ENCODE results near the gene METRN.
"Not testable (repeated sequence)": the region's sequence is repeated elsewhere in the genome, so short reads cannot be mapped to it uniquely, and the experiment has no call there.

The METRN gene

GRCh38 chr16:734981-735881 is 20.3 kb downstream of the METRN start:
- no peak for DNase-seq (ENCODE audit: low spot score)

GRCh38 chr16:735982-736453 is 21.1 kb downstream of the METRN start:
- no peak for DNase-seq (ENCODE audit: low spot score)

DNA sequence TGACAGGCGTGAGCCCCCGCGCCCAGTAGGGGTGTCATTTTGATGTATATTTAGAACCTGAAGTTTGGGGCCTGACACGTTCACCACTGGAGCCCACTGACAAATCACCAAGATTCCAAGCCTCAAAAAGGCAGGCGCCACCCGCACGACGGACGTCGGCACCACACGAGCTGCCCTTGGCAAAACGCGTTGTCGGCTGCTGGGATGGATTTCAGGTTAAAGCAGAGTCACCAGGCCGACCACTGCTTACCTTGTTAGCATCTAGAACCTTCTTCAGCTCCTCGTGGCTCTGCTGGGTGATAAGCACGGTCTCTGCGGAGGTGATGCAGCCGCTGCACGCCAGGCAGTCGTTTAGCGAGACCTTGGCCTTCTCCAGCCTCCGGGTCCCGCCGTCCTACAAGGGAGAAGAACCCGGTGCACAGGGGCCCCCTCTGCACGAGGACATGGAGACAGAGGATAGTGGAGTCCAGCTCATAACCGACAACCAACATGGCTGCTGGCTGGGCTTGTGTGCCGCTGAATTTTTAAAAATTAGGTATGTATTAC is 22.1 kb downstream of the METRN start:
- DNase-seq (ENCODE audit: low spot score) = no peak

- no peak for DNase-seq (ENCODE audit: low spot score)
Measured at GRCh38 chr16:739560-740458, 24.9 kb downstream of the METRN start.

GRCh38 chr16:740459-740763 is 25.5 kb downstream of the METRN start:
- DNase-seq (ENCODE audit: low spot score) = no peak

- DNase-seq (ENCODE audit: low spot score) = peak; percentile 92
Measured at GRCh38 chr16:740764-741505, 26.0 kb downstream of the METRN start, which contains the start of gene CIAO3. CIAO3 (minus strand) TSS chr16:740997; CDS start chr16:740985, 12 bp downstream.

DNA sequence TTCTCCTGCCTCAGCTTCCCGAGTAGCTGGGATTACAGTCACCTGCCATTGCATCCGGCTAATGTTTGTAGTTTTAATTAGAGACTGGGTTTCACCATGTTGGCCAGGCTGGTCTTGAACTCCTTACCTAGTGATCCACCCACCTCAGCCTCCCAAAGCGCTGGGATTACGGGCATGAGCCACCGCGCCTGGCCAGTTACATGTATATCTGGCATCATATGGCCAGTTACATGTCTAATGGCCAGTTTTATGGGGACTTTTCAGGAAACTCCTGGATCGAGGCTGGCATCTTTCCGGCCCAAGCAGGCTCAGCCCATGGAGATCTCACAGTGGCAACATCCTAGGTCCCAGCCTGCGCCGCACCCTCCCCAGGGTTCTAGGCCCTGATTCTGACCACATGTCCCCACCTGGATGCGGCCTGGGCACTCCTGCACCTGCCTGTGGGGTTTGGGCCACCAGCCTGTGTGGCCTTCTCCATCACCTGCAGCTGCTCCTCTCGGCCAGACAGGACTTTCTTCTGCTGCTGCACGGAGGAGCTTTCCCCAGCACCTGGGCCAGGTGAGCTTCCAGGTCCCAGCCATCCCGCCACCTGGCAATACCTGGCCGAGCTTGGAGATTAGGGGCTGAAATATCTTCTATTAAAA is 27.2 kb downstream of the METRN start:
- no peak for DNase-seq (ENCODE audit: low spot score)

DNA sequence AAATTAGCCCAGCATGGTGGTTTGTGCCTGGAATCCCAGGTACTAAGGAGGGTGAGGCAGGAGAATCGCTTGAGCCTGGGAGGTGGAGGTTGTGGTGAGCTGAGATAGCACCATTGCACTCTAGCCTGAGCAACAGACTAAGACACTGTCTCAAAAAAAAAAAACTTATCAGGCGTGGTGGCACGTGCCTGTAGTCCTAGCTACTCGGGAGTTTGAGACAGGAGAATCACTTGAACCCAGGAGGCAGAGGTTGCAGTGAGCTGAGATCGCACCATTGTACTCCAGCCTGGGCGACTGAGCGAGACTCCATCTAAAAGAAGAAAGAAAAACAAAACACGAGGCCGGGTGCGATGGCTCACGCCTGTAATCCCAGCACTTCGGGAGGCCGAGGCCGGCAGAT is 28.0 kb downstream of the METRN start:
- not testable (repeated sequence) for DNase-seq (ENCODE audit: low spot score)

GRCh38 chr16:743794-744500 is 29.0 kb downstream of the METRN start:
- DNase-seq (ENCODE audit: low spot score) = no peak

DNA sequence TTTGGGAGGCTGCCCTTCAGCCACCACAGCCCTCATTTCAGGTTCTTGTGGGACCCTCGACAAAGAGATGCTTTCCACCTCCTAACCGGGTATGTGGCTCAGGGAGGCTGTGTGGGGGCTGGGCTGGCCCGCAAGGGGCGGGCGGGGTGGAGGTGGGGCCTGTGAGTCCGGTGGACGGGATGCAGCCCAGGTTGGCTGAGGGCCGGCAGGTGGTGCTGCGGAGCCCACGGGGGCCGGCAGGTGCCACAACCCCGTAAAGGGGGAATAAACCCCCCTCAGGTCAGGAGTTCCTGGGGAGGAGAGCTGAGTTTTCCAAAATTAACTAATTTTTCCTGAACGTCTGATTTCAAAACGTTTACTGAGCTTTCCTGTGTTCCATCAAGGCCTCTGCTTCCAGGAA is 30.8 kb downstream of the METRN start:
- DNase-seq (ENCODE audit: low spot score) = no peak

DNA sequence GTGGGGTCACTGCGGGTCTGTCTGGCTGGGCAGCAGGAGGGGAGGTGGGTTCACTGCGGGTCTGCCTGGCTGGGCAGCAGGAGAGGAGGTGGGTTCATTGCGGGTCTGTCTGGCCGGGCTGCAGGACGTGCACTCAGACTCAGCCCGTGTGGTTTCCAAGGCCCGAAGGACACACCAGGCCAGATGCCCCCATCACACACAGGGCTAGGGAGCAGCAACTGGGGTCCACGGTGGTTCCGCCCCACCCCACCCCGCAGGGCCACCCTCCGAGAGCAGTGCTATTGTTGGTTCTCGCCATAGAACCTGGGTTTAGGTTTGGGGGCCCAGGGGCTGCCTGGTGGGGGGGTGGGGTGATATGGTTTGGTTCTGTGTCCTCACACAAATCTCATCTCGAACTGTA is 31.7 kb downstream of the METRN start:
- no peak for DNase-seq (ENCODE audit: low spot score)

DNA sequence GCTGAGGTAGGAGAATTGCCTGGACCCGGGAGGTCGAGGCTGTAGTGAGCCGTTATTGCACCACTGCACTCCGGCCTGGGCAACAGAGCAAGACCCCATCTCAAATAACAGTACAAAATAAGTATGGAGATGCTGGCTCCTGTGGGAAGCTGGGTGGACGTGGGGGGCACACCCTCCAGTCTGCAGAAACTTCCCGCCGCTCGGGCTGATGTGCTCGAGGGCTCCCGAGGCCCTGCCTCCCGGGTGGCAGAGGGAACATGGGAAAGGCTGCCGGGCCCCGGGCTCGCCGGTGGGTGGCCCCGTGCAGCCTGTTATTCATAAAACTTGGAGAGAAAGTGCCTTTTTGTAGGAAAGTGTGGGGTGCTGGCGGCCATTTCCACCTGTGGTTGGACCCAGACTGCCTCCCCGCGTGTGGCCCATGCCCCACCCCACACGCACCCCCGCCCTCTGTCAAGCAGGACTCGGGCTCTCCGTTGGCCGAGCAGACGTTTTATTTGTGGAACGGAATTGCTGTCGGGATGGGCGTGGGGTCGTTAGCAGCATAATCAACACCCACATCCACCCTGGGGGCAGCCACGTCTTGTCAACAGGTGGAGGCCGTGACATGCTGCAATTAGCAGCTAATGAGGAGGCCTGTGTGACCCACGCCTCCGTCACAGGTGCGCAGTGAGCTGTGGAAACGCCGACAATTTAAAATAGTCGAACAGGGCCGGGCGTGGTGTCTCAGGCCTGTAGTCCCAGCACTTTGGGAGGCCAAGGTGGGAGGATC is 33.2 kb downstream of the METRN start:
- no peak for DNase-seq (ENCODE audit: low spot score)

DNA sequence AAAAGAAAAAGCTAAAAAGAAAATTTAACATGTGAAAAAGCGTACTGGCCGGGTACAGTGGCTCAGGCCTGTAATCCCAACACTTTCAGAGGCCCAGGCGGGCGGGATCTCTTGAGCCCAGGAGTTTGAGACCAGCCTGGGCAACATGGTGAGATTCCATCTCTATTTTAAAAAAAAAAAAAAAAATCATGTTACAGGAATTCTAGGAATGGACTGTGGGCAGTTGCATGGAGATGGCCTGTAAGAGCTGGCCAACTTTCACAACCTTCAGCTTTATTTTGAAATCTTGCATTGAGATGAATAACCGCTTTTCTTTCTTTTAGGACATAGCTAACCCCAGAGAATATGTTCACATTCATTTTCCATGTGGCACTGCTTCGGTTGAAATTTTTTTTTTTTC is 34.1 kb downstream of the METRN start:
- no peak for DNase-seq (ENCODE audit: low spot score)

- no peak for DNase-seq (ENCODE audit: low spot score)
Measured at GRCh38 chr16:750485-750884, 35.6 kb downstream of the METRN start.

GRCh38 chr16:751152-752006 is 36.5 kb downstream of the METRN start:
- no peak for DNase-seq (ENCODE audit: low spot score)

GRCh38 chr16:752007-752312 is 37.0 kb downstream of the METRN start:
- DNase-seq (ENCODE audit: low spot score) = no peak

DNA sequence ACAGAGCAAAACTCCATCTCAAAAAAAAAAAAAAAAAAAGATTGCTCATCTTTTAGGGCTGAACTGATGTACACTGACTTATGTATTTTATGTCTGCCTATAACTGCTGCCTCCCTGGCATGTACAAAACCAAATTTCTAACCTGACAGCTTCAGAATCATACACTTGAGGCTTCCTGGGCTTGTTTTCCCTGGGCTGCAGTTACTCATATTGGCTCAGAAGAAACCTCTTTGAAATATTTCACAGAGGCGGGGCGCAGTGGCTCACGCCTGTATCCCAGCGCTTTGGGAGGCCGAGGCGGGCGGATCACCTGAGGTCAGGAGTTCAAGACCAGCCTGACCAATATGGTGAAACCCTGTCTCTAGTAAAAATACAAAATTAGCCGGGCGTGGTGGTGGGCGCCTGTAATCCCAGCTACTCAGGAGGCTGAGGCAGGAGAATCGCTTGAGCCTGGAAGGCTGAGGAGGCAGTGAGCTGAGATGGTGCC is 39.2 kb downstream of the METRN start:
- not testable (repeated sequence) for DNase-seq (ENCODE audit: low spot score)

GRCh38 chr16:754656-755055 is 39.7 kb downstream of the METRN start:
- no peak for DNase-seq (ENCODE audit: low spot score)

- no peak for DNase-seq (ENCODE audit: low spot score)
Measured at GRCh38 chr16:756428-756827, 41.5 kb downstream of the METRN start.
